HCT116 (cell line): ENCODE measurements around the gene PTGDS. TPM values are rescaled to one million over a fixed set of nuclear protein-coding genes. Genes with fewer than 3 reads are reported as not detected.

ENCODE experiments used
- ATAC-seq: fragments of 200-7000 bp; cut with Tn5 transposase; 2 replicates; pipeline ENCODE4 v1.9.1; 2020; ENCODE audit warnings: mild to moderate bottlenecking, moderate library complexity
- BruUV-seq: library from RNA; stranded (reverse); fragments of 400-500 nt; replicated peaks from 2 replicates; lab custom pipeline; 2021; lab: Mats Ljungman, UMichigan
- CTCF ChIA-PET: fragments of 300-600 bp; sonication (Branson Sonifier 250); formaldehyde crosslinking; loops from one replicate; lab custom pipeline; 2021; ENCODE audit warnings: antibody characterized with exemption; lab: Charles Lee
- POLR2A ChIA-PET: fragments of 300-600, 350-600 bp; sonication (Branson Sonifier 250); formaldehyde crosslinking; loops from one replicate; lab custom pipeline; 2021; ENCODE audit warnings: antibody characterized with exemption; lab: Charles Lee
- RAD21 ChIA-PET, 2 experiments: fragments of 300-600 bp; sonication (Branson Sonifier 250); formaldehyde crosslinking; loops; one replicate each; lab custom pipeline; 2023; ENCODE audit warnings: low total read pairs in 2 of 2; ENCODE audit not compliant: uncharacterized antibody in 2 of 2, unreplicated experiment in 2 of 2, low non-redundant PET in 1 of 2; lab: Charles Lee
- DNase-seq: peaks from one replicate; pipeline ENCODE4 v3.0.0-alpha.2; 2010; ENCODE audit warnings: low read depth, low spot score
- H2AFZ ChIP-seq: fragments of 200-600 bp; shearing (Covaris generic), sonication (generic); 2 replicates; pipeline ENCODE4 v1.6.1; 2017; ENCODE audit warnings: low read depth, mixed run types, mixed read lengths, antibody characterized with exemption, low read length; ENCODE audit not compliant: poor library complexity, severe bottlenecking
- H3K27ac ChIP-seq: 2 replicates; pipeline ENCODE4 v1.5.1; 2012; ENCODE audit warnings: low read depth, low read length
- H3K27me3 ChIP-seq: fragments of 200-600 bp; sonication (generic); 2 replicates; pipeline ENCODE4 v1.6.1; 2016; ENCODE audit warnings: mixed run types, low read length, mixed read lengths; ENCODE audit not compliant: insufficient read depth
- H3K36me3 ChIP-seq, 2 experiments: fragments of 200-500 bp in 1 of 2; fragments of 200-600 bp in 1 of 2; sonication (Bioruptor generic) in 1 of 2; sonication (generic) in 1 of 2; 2 replicates each; pipeline versions ENCODE4 v1.5.1 to v1.6.1; 2014 to 2016; ENCODE audit warnings: low read length in 2 of 2, inconsistent platforms in 1 of 2, mixed read lengths in 1 of 2, mixed run types in 1 of 2; ENCODE audit not compliant: insufficient read depth in 2 of 2, control insufficient read depth in 1 of 2
- H3K4me1 ChIP-seq, 2 experiments: fragments of 200-600 bp in 1 of 2; sonication (generic) in 1 of 2; 2 replicates each; pipeline versions ENCODE4 v1.5.1 to v1.6.1; 2012 to 2017; ENCODE audit warnings: low read length in 2 of 2, inconsistent platforms in 1 of 2, mild to moderate bottlenecking in 1 of 2, mixed read lengths in 1 of 2, mixed run types in 1 of 2, moderate library complexity in 1 of 2; ENCODE audit not compliant: insufficient read depth in 2 of 2, control insufficient read depth in 1 of 2
- H3K4me2 ChIP-seq: fragments of 200-600 bp; sonication (generic); 2 replicates; pipeline ENCODE4 v1.6.1; 2017; ENCODE audit warnings: mixed run types, low read length, mixed read lengths
- H3K4me3 ChIP-seq, 2 experiments: fragments of 200-600 bp in 1 of 2; sonication (generic) in 1 of 2; replicated peaks in 1 of 2; 2 replicates each; pipeline ENCODE4 v1.5.1; 2011 to 2016; ENCODE audit warnings: low read length in 2 of 2, control low read depth in 1 of 2, low read depth in 1 of 2, mild to moderate bottlenecking in 1 of 2, mixed read lengths in 1 of 2, mixed run types in 1 of 2
- H3K79me2 ChIP-seq: fragments of 200-600 bp; sonication (generic); 2 replicates; pipeline ENCODE4 v1.6.1; 2017; ENCODE audit warnings: mild to moderate bottlenecking, mixed run types, low read length, moderate library complexity, mixed read lengths; ENCODE audit not compliant: insufficient read depth
- H3K9ac ChIP-seq: fragments of 200-600 bp; sonication (generic); 2 replicates; pipeline ENCODE4 v1.6.1; 2016; ENCODE audit warnings: low read length, mixed read lengths
- H3K9me2 ChIP-seq: fragments of 200-600 bp; sonication (generic), shearing (Covaris generic); 2 replicates; pipeline ENCODE4 v1.6.1; 2017; ENCODE audit warnings: mixed run types, mild to moderate bottlenecking, moderate library complexity; ENCODE audit not compliant: insufficient read depth
- H3K9me3 ChIP-seq, 2 experiments: fragments of 200-500 bp in 1 of 2; fragments of 200-600 bp in 1 of 2; sonication (Bioruptor generic) in 1 of 2; sonication (generic) in 1 of 2; 2 replicates each; pipeline ENCODE4 v1.6.1; 2014 to 2017; ENCODE audit warnings: low read length in 2 of 2, mixed read lengths in 2 of 2, inconsistent platforms in 1 of 2, low read depth in 1 of 2, mild to moderate bottlenecking in 1 of 2, mixed run types in 1 of 2, moderate library complexity in 1 of 2; ENCODE audit not compliant: control insufficient read depth in 1 of 2, insufficient read depth in 1 of 2
- H4K20me1 ChIP-seq: fragments of 200-600 bp; sonication (generic), shearing (Covaris generic); 2 replicates; pipeline ENCODE4 v1.6.1; 2017; ENCODE audit warnings: mixed run types, mild to moderate bottlenecking, moderate library complexity; ENCODE audit not compliant: insufficient read depth
- ATF3 ChIP-seq: IDR thresholded peaks from 2 replicates; pipeline ENCODE4 v1.6.1; 2012
- CTCF ChIP-seq, 3 experiments: fragments of 200-600 bp in 1 of 3; sonication (generic) in 1 of 3; IDR thresholded peaks in 2 of 3; conservative IDR thresholded peaks in 1 of 3; 2 replicates each; pipeline ENCODE4 v1.5.1; 2012 to 2017; ENCODE audit warnings: low read depth in 2 of 3, low read length in 2 of 3, antibody characterized with exemption in 1 of 3, borderline replicate concordance in 1 of 3, control low read depth in 1 of 3, mild to moderate bottlenecking in 1 of 3, mixed read lengths in 1 of 3, mixed run types in 1 of 3, moderate library complexity in 1 of 3; ENCODE audit not compliant: insufficient read depth in 1 of 3
- ELF1 ChIP-seq: IDR thresholded peaks from 2 replicates; pipeline ENCODE4 v1.6.1; 2012; ENCODE audit warnings: low read depth, borderline replicate concordance
- EZH2 ChIP-seq: fragments of 200-600 bp; sonication (generic); IDR thresholded peaks from 2 replicates; pipeline ENCODE4 v1.6.1; 2017; ENCODE audit warnings: antibody characterized with exemption, mixed run types
- POLR2AphosphoS5 ChIP-seq: IDR thresholded peaks from 2 replicates; pipeline ENCODE4 v1.6.1; 2011; ENCODE audit warnings: mild to moderate bottlenecking, low read depth, low read length, moderate library complexity
- RAD21 ChIP-seq: IDR thresholded peaks from 2 replicates; pipeline ENCODE4 v1.6.1; 2012; ENCODE audit warnings: low read depth, mild to moderate bottlenecking
- REST ChIP-seq: IDR thresholded peaks from 2 replicates; pipeline ENCODE4 v1.6.1; 2012; ENCODE audit warnings: low read depth
- SP1 ChIP-seq: IDR thresholded peaks from 2 replicates; pipeline ENCODE4 v1.6.1; 2012; ENCODE audit warnings: low read depth
- TCF7L2 ChIP-seq: IDR thresholded peaks from 2 replicates; pipeline ENCODE4 v1.7.0; 2011; ENCODE audit warnings: borderline replicate concordance, inconsistent platforms; ENCODE audit not compliant: insufficient read depth, insufficient read length; ENCODE audit errors: extremely low read depth
- ZBTB33 ChIP-seq: IDR thresholded peaks from 2 replicates; pipeline ENCODE4 v1.6.1; 2011; ENCODE audit warnings: mild to moderate bottlenecking, low read length, moderate library complexity; ENCODE audit not compliant: insufficient replicate concordance; ENCODE audit errors: extremely low read depth
- ZFX ChIP-seq: fragments of 450-650 bp; IDR thresholded peaks from 2 replicates; pipeline ENCODE4 v1.6.1; 2017
- intact Hi-C: fragments of 100-400 bp; cut with micrococcal nuclease; formaldehyde crosslinking; loops from 2 replicates; pipeline ENCODE4 v1.10.0; 2022
- total RNA-seq: library from RNA; stranded (reverse); gene quantifications from one replicate; pipeline ENCODE4 v1.2.1, GENCODE V29; 2021; ENCODE audit not compliant: unreplicated experiment

Gene PTGDS
- total RNA-seq, 1 experiment from 2014 or later = 3.1 TPM

GRCh38 chr9:136951541-136952320, 25.6 kb upstream of the PTGDS start, which contains the start of gene LCN12:
TSS of gene LCN12 (plus strand) at chr9:136952273. CDS start at chr9:136952328, 55 bp downstream.
- H3K9me3 ChIP-seq = no peaks in the 10 kb centered on the region
- H2AFZ ChIP-seq = no peak within 1 kb of the TSS
- no peak for DNase-seq
- ChIA-PET POLR2A (interaction anchor here (1.0 kb wide), 1 partner anchor 27 kb away, joined by 3 read pairs; no protein-coding TSS in a partner anchor), RAD21 (no interaction called here), CTCF (interaction anchor here (0.5 to 1.5 kb wide), 3 partner anchors 40 to 95 kb away, joined by 3 to 4 read pairs (median 3); no protein-coding TSS in a partner anchor)
- H3K27ac ChIP-seq = no peak within 1 kb of the TSS
- no peaks in the 10 kb centered on the region for H4K20me1 ChIP-seq
- TF ChIP-seq CTCF (IDR thresholded peaks at IDR 0.05 in 2 of 3, conservative IDR thresholded peaks at IDR 0.05 in 1 of 3; ENCODE audit: borderline replicate concordance in 1 of 3, insufficient read depth in 1 of 3, low read depth in 2 of 3, low read length in 2 of 3) = no peak
- no peak for TF ChIP-seq ELF1
- TF ChIP-seq POLR2AphosphoS5 = no peak
- TF ChIP-seq ZFX = no peak
- no peak for TF ChIP-seq TCF7L2
- TF ChIP-seq SP1 = no peak
- TF ChIP-seq EZH2 = no peak
- TF ChIP-seq REST = no peak
- TF ChIP-seq ZBTB33 = no peak
- TF ChIP-seq ATF3 = no peak
- TF ChIP-seq RAD21 = no peak
- H3K36me3 ChIP-seq = no peaks in the 10 kb centered on the region
- H3K4me2 ChIP-seq = no peak within 1 kb of the TSS
- BruUV-seq = no TSS peak
- peaks cover 20 to 40% of the 10 kb centered on the region in 2 experiments for H3K4me1 ChIP-seq
- no peak within 1 kb of the TSS for H3K9ac ChIP-seq
- no peaks in the 10 kb centered on the region for H3K79me2 ChIP-seq
- no peaks in the 10 kb centered on the region for H3K9me2 ChIP-seq
- no peak for ATAC-seq
- intact Hi-C loops = no loop called here
- H3K4me3 ChIP-seq = no peak within 1 kb of the TSS
- no peaks in the 10 kb centered on the region for H3K27me3 ChIP-seq
